Thymus (tissue), 11 donors: ENCODE results near the gene LYRM4. TPM values are rescaled to one million over a fixed set of nuclear protein-coding genes. Genes with fewer than 3 reads are reported as not detected.

Source experiments
- DNase-seq, 9 donors: peaks; one replicate each; pipeline ENCODE4 v3.0.0-alpha.2; 2013; ENCODE audit warnings: low spot score in 9 of 9, low read depth in 6 of 9, missing footprints in 1 of 9
- H3K27ac ChIP-seq, 2 donors: one replicate each; pipeline ENCODE4 v1.5.1; 2013; ENCODE audit warnings: control low read depth in 1 of 2, low read depth in 1 of 2, low read length in 1 of 2, mild to moderate bottlenecking in 1 of 2, moderate library complexity in 1 of 2
- H3K27me3 ChIP-seq, 2 donors: one replicate each; pipeline ENCODE4 v1.5.1; 2013; ENCODE audit warnings: low read length in 1 of 2; ENCODE audit not compliant: control insufficient read depth in 2 of 2, insufficient read depth in 1 of 2
- H3K36me3 ChIP-seq, 2 donors: one replicate each; pipeline ENCODE4 v1.5.1; 2013; ENCODE audit warnings: low read length in 1 of 2, mild to moderate bottlenecking in 1 of 2, moderate library complexity in 1 of 2; ENCODE audit not compliant: control insufficient read depth in 2 of 2, insufficient read depth in 2 of 2
- H3K4me1 ChIP-seq, 2 donors: one replicate each; pipeline ENCODE4 v1.5.1; 2013; ENCODE audit warnings: low read length in 2 of 2; ENCODE audit not compliant: control insufficient read depth in 2 of 2, insufficient read depth in 2 of 2
- H3K4me3 ChIP-seq, 2 donors: one replicate each; pipeline ENCODE4 v1.5.1; 2013; ENCODE audit warnings: low read length in 2 of 2, control low read depth in 1 of 2, mild to moderate bottlenecking in 1 of 2
- H3K9me3 ChIP-seq, 2 donors: one replicate each; pipeline ENCODE4 v1.5.1; 2013; ENCODE audit warnings: low read length in 1 of 2, mild to moderate bottlenecking in 1 of 2; ENCODE audit not compliant: control insufficient read depth in 2 of 2, insufficient read depth in 1 of 2
- WGBS: extraction: QIAGEN DNeasy Blood & Tissue Kit; methylation state at CpG from one replicate; pipeline ENCODE4 v1.1.7; 2013; 5-methylcytosine and 5-hydroxymethylcytosine counted together
- polyA plus RNA-seq: library from polyadenylated mRNA; stranded (reverse); fragments of 200-250 nt; gene quantifications from one replicate; pipeline ENCODE4 v1.2.3, GENCODE V29; 2013
- total RNA-seq: library from RNA; stranded (reverse); fragments of 120-200 nt; gene quantifications from one replicate; pipeline ENCODE4 v1.2.4, GENCODE V29; 2013
- donor health status: healthy.

The LYRM4 gene
- total and polyA plus RNA-seq, 2 donors, result 31.6 to 33.7 TPM

- Histone ChIP-seq H3K27ac (no peak overlapping the region), H3K27me3 (no peaks in the 10 kb centered on the region), H3K4me1 (no peaks in the 10 kb centered on the region), H3K4me3 (no peak overlapping the region), H3K36me3 (peaks cover 3% of the 10 kb centered on the region in 2 donors), H3K9me3 (no peaks in the 10 kb centered on the region)
- WGBS, result 98% methylated on average over 5 of the region's 5 CpGs
- no peak for DNase-seq
Observed at GRCh38 chr6:5219011-5219691, 41.6 kb downstream of the LYRM4 start.

GRCh38 chr6:5217356-5217755 lies 43.4 kb downstream of the LYRM4 start:
- 95% methylated on average over 2 of the region's 2 CpGs for WGBS
- H3K9me3 ChIP-seq, result no peaks in the 10 kb centered on the region
- peaks cover 5 to 9% of the 10 kb centered on the region in 2 donors for H3K36me3 ChIP-seq
- H3K27me3 ChIP-seq, result no peaks in the 10 kb centered on the region
- no peak for DNase-seq
- no peak overlapping the region for H3K4me3 ChIP-seq
- no peak overlapping the region for H3K27ac ChIP-seq
- no peaks in the 10 kb centered on the region for H3K4me1 ChIP-seq

GRCh38 chr6:5215799-5216198 lies 45.0 kb downstream of the LYRM4 start:
- Histone ChIP-seq H3K27me3 (no peaks in the 10 kb centered on the region), H3K36me3 (peaks cover 5 to 9% of the 10 kb centered on the region in 2 donors), H3K9me3 (no peaks in the 10 kb centered on the region), H3K4me3 (no peak overlapping the region), H3K27ac (no peak overlapping the region), H3K4me1 (no peaks in the 10 kb centered on the region)
- no peak for DNase-seq
- WGBS, result 64% methylated on average over 9 of the region's 9 CpGs

- no peaks in the 10 kb centered on the region for H3K9me3 ChIP-seq
- H3K4me3 ChIP-seq, result no peak overlapping the region
- WGBS, result 99% methylated on average over 2 of the region's 2 CpGs
- H3K36me3 ChIP-seq, result peaks cover 5 to 9% of the 10 kb centered on the region in 2 donors
- DNase-seq, result no peak
- H3K27ac ChIP-seq, result no peak overlapping the region
- H3K4me1 ChIP-seq, result no peaks in the 10 kb centered on the region
- no peaks in the 10 kb centered on the region for H3K27me3 ChIP-seq
Observed at GRCh38 chr6:5215159-5215558, 45.6 kb downstream of the LYRM4 start.

- WGBS, result 90% methylated on average over 10 of the region's 10 CpGs
- Histone ChIP-seq H3K27ac (no peak overlapping the region), H3K4me3 (no peak overlapping the region), H3K4me1 (no peaks in the 10 kb centered on the region), H3K27me3 (no peaks in the 10 kb centered on the region), H3K36me3 (peaks cover 5 to 9% of the 10 kb centered on the region in 2 donors), H3K9me3 (no peaks in the 10 kb centered on the region)
- DNase-seq, result peak in 1 of 9 donors; percentile 11
Observed at GRCh38 chr6:5214570-5215052, 46.1 kb downstream of the LYRM4 start.

GRCh38 chr6:5213836-5214235 lies 46.9 kb downstream of the LYRM4 start:
- no peaks in the 10 kb centered on the region for H3K27me3 ChIP-seq
- no peak overlapping the region for H3K4me3 ChIP-seq
- no peak for DNase-seq
- WGBS, result 96% methylated on average over 8 of the region's 8 CpGs
- H3K36me3 ChIP-seq, result peaks cover 5 to 9% of the 10 kb centered on the region in 2 donors
- no peaks in the 10 kb centered on the region for H3K9me3 ChIP-seq
- H3K4me1 ChIP-seq, result no peaks in the 10 kb centered on the region
- H3K27ac ChIP-seq, result no peak overlapping the region

- 99% methylated on average over 1 of the region's 1 CpG for whole genome bisulfite sequencing
- no peak overlapping the region for H3K27ac ChIP-seq
Observed at GRCh38 chr6:5211492-5211891, 49.3 kb downstream of the LYRM4 start.

GRCh38 chr6:5208471-5208971 lies 52.2 kb downstream of the LYRM4 start:
- no peak for DNase-seq
- Histone ChIP-seq H3K4me1 (peaks cover 0 to 6% of the 10 kb centered on the region in 2 donors), H3K36me3 (peaks cover 3 to 6% of the 10 kb centered on the region in 2 donors), H3K27ac (no peak overlapping the region), H3K4me3 (no peak overlapping the region), H3K27me3 (no peaks in the 10 kb centered on the region), H3K9me3 (no peaks in the 10 kb centered on the region)
- WGBS, result 96% methylated on average over 5 of the region's 5 CpGs

More at GRCh38 chr6:5211492-5211891, 49.3 kb downstream of the LYRM4 start:
- Histone ChIP-seq H3K9me3 (no peaks in the 10 kb centered on the region), H3K4me3 (no peak overlapping the region), H3K36me3 (peaks cover 5 to 9% of the 10 kb centered on the region in 2 donors), H3K27me3 (no peaks in the 10 kb centered on the region), H3K4me1 (no peaks in the 10 kb centered on the region)
- DNase-seq, result no peak

GRCh38 chr6:5208057-5208456 lies 52.7 kb downstream of the LYRM4 start:
- no peak for DNase-seq
- Histone ChIP-seq H3K27ac (no peak overlapping the region), H3K36me3 (peaks cover 0 to 2% of the 10 kb centered on the region in 2 donors), H3K4me1 (peaks cover 0 to 6% of the 10 kb centered on the region in 2 donors), H3K27me3 (no peaks in the 10 kb centered on the region), H3K9me3 (no peaks in the 10 kb centered on the region), H3K4me3 (no peak overlapping the region)
- WGBS, result 98% methylated on average over 2 of the region's 2 CpGs
